Type B pancreatic cell (in vitro differentiated cells): ENCODE data around the gene MOB2. TPM values are rescaled to one million over a fixed set of nuclear protein-coding genes. Genes with fewer than 3 reads are reported as not detected.
"Not testable (repeated sequence)": the region's sequence is repeated elsewhere in the genome, so short reads cannot be mapped to it uniquely, and the experiment has no call there.

Experiments used
- DNase-seq: peaks from one replicate; pipeline ENCODE4 v3.0.0; 2021; ENCODE audit warnings: mixed read lengths; ENCODE audit not compliant: unreplicated experiment; ENCODE audit errors: extremely low spot score
- H3K27ac Mint-ChIP-seq: 2 replicates; pipeline ENCODE4 v1.8.0; 2021; ENCODE audit warnings: mild to moderate bottlenecking, mixed read lengths
- H3K27me3 Mint-ChIP-seq: 2 replicates; pipeline ENCODE4 v1.8.0; 2021; ENCODE audit warnings: mixed read lengths
- H3K36me3 Mint-ChIP-seq: 2 replicates; pipeline ENCODE4 v1.8.0; 2021; ENCODE audit warnings: mixed read lengths
- H3K4me1 Mint-ChIP-seq: one replicate; pipeline ENCODE4 v1.8.0; 2021; ENCODE audit warnings: mixed read lengths; ENCODE audit not compliant: unreplicated experiment
- H3K4me3 Mint-ChIP-seq: 2 replicates; pipeline ENCODE4 v1.8.0; 2021; ENCODE audit warnings: mild to moderate bottlenecking, mixed read lengths
- H3K9me3 Mint-ChIP-seq: 2 replicates; pipeline ENCODE4 v1.8.0; 2021; ENCODE audit warnings: mixed read lengths
- CTCF ChIP-seq: fragments of 200-600 bp; sonication (generic); conservative IDR thresholded peaks from 2 replicates; pipeline ENCODE4 v1.5.0; 2021; ENCODE audit warnings: antibody characterized with exemption, mild to moderate bottlenecking
- total RNA-seq: library from RNA; stranded (reverse); gene quantifications from 2 replicates; pipeline ENCODE4 v1.2.1, GENCODE V29; 2021; ENCODE audit warnings: low replicate concordance

Gene MOB2
- total RNA-seq, 1 donor from 2014 or later = 39.6 TPM

GRCh38 chr11:1433977-1434640 is 52.5 kb downstream of the MOB2 start:
- H3K9me3 Mint-ChIP-seq = no peaks in the 10 kb centered on the region
- H3K27ac Mint-ChIP-seq = no peak overlapping the region
- no peak overlapping the region for H3K4me3 Mint-ChIP-seq
- no peak for TF ChIP-seq CTCF
- H3K27me3 Mint-ChIP-seq = no peaks in the 10 kb centered on the region
- H3K36me3 Mint-ChIP-seq = no peaks in the 10 kb centered on the region
- no peaks in the 10 kb centered on the region for H3K4me1 Mint-ChIP-seq
- no peak for DNase-seq

GRCh38 chr11:1433568-1433967 is 53.0 kb downstream of the MOB2 start:
- no peaks in the 10 kb centered on the region for H3K27me3 Mint-ChIP-seq
- H3K4me1 Mint-ChIP-seq = no peaks in the 10 kb centered on the region
- DNase-seq = no peak
- H3K4me3 Mint-ChIP-seq = no peak overlapping the region
- H3K27ac Mint-ChIP-seq = no peak overlapping the region
- TF ChIP-seq CTCF = no peak
- H3K9me3 Mint-ChIP-seq = no peaks in the 10 kb centered on the region
- H3K36me3 Mint-ChIP-seq = no peaks in the 10 kb centered on the region

GRCh38 chr11:1428762-1429316 is 57.7 kb downstream of the MOB2 start:
- no peaks in the 10 kb centered on the region for H3K36me3 Mint-ChIP-seq
- H3K4me3 Mint-ChIP-seq = no peak overlapping the region
- H3K27me3 Mint-ChIP-seq = no peaks in the 10 kb centered on the region
- TF ChIP-seq CTCF = no peak
- no peaks in the 10 kb centered on the region for H3K9me3 Mint-ChIP-seq
- H3K4me1 Mint-ChIP-seq = no peaks in the 10 kb centered on the region
- DNase-seq = no peak
- no peak overlapping the region for H3K27ac Mint-ChIP-seq

- Mint-ChIP-seq H3K36me3 (no peaks in the 10 kb centered on the region), H3K27ac (no peak overlapping the region), H3K9me3 (no peaks in the 10 kb centered on the region), H3K4me3 (no peak overlapping the region), H3K4me1 (no peaks in the 10 kb centered on the region), H3K27me3 (no peaks in the 10 kb centered on the region)
- no peak for TF ChIP-seq CTCF
- no peak for DNase-seq
Measured at GRCh38 chr11:1425439-1425838, 61.1 kb downstream of the MOB2 start.

- Mint-ChIP-seq H3K4me1 (no peaks in the 10 kb centered on the region), H3K9me3 (no peaks in the 10 kb centered on the region), H3K27ac (no peak overlapping the region), H3K27me3 (no peaks in the 10 kb centered on the region), H3K4me3 (no peak overlapping the region), H3K36me3 (no peaks in the 10 kb centered on the region)
- TF ChIP-seq CTCF = no peak
- no peak for DNase-seq
Measured at GRCh38 chr11:1425006-1425405, 61.6 kb downstream of the MOB2 start.

- H3K9me3 Mint-ChIP-seq, H3K4me3 Mint-ChIP-seq, H3K27ac Mint-ChIP-seq, H3K27me3 Mint-ChIP-seq, DNase-seq, H3K4me1 Mint-ChIP-seq, H3K36me3 Mint-ChIP-seq: not testable (repeated sequence)
Measured at GRCh38 chr11:1423406-1423805, 63.2 kb downstream of the MOB2 start.
